GM19324 (cell line): ENCODE data around the gene ZNRF3.
"Not testable (repeated sequence)": the region's sequence is repeated elsewhere in the genome, so short reads cannot be mapped to it uniquely, and the experiment has no call there.

ENCODE experiments used
- ATAC-seq: cut with Tn5 transposase; IDR thresholded peaks from one replicate; pipeline ENCODE4 v1.9.1; 2021; ENCODE audit warnings: mild to moderate bottlenecking, moderate library complexity; ENCODE audit not compliant: unreplicated experiment, low FRiP score

Gene ZNRF3

DNA sequence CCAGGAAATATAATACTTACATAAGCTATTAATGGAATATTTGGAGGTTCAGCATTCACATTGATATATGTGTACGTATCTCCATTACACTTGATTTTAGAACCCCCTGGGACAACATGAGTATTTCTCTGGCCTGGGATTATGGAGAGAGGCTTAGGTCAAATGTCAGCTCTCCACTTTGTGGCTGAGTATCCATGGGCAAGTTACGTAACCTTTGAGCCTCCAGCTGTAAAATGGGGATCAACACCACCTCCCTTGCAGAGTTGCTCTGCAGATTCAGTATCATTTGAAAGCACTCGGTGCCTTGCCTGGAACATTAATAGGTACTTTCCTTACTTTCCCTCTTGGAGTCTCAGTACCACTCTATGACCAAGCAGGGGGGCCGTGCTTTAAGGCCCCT, 145.1 kb downstream of the ZNRF3 start:
- no peak for ATAC-seq

DNA sequence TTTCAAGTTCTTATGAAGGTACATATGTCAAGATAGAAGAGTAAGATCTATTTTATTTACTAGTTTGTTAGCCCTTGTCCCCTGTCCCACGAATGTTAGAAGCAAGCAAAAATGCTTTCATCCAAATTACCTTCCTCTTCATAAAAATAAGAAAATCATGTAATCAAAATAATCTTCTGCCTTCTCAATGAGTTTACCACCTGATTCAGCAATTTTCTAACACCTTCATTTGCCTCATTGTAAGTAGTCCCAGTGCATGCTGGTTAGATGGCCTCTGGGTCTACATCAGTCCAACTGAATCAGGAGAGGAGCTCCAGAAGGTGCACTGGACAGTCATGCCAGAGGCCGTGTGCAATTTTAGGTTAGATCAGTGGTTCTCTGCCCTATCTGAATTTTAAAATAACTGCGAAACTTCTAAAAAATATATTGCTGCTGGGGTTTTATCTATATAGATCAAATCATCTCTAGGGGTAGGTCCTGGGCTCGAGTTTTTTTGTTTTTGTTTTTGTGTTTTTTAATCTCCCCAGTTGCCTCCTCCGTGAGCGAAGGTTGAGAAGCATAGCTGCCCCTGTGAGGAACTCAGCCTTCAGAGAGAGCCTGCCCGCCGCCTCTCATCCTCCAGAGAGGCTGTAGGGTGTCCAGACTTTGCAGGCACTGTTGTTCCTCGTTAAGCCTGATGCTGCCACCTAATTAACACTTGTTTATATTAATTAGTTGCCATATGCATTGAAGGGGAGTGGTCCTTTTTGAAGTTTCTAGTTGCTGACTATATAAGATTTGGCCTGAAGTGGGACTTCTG, 146.0 kb downstream of the ZNRF3 start:
- ATAC-seq = no peak

DNA sequence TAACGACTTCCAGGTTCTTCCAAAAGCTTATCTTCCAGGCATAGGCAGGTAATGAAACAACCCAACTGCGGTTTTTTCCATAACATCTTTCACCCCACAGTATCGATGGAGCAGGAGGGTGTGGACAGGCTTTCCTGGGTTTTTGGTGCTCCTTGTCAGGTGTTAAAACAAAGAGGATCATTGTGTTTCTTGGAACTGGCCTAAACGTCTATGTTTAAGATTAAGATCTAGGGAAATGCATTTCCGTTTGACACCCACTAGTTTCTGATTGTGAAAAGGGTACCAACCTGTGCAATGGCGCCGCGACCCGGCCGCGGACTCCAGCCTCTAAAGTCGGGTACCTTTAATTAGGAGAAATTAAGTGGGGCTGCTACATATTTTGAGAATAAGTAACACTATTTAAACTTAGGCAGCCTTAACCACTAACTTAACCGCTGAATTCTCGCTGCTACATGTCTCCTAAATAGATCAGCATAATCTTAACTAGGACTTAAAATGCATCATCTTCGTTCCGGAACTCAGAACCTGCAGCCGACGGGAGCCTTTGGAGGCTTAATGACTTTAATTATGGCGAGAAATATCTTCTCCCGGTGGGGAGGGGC, 146.7 kb downstream of the ZNRF3 start:
- ATAC-seq = no peak

DNA sequence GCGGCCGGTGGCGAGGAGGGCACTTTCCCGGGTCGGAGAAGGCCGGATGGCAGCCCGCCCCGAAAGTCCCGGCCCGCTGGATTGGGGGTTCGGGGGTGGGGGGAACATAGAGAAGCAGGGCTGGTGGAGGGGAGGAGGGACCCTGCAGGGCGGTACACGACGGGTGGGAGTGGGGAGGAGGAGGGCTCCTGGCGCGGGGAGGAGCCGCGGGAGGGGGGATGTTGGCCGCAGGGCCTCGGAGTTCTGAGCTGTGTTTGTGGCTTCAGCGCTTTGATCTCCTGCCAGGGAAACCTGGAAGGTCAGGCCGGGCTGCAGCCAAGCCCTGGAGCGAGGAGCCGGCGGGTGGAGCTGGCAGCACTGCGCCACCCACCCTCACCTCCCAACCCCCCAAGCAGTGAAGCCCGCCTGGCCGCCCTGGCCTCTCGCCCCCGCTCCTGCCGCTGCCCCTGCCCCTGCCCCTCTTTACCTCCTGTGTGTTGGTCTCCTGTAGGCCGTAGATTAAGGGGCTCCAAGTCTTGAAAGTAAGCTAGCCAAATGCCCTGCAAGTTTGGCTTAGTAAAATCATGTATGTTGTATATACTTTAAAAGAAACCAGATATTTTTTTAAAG, 147.3 kb downstream of the ZNRF3 start:
- ATAC-seq = no peak

DNA sequence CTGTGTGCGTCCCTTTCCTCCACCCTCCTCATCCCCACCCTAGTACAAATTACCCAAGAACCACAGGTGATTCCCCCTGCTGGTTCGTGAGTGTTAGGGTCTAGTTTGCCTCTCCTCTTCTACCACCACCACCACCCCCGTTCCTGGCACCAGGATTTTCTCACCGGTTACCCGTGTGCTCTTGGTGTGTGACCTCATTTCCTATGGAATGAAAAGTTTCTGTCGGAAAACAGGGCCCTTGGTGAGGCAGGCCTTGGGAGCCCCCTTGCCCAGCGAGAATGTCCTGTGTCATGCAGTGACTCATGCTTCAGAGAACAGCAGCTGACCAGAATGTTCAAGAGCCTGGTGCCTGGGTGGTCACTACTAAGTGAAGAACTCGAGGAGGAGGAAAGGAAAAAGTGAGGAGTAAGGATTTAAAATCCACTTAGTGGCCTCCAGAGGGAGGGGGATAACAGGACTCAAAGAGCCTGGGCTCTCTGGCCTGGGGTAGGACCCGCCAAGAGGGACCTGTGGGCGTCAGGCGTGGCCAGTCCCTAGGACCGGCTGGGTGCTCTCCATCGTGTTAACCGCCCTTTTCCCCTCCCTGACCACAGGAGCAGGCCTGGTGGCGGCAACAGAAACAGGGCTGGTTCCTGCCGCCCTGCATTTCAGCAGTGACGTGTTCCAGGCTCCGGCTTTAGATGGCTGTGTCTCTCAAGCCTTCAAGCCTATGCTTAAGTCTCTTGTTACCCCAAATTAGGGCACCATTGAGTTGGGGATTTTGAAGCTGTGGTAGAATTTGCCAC, 148.0 kb downstream of the ZNRF3 start:
- ATAC-seq = no peak

DNA sequence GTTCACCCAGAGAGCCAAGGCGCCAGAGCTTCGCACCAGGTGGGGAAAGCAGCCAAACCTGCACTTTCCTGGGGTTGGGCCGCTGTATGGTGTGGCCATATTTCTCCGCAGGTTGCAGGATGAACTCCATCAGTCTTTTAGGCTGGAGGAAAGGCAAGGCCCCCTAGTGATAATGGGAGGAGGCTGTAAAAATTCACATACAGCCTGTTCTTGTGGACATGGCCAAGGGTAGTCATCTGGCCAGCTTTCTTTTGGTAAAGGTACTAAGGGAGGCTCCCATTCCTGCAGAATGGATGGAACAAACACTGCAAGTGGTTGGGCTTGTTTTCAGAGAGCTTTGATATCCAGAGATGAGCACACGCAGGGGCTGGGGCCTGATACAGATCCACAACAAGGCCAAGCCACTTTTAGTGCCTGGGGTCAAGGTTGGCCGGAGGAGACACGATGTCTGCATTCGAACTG, 148.7 kb downstream of the ZNRF3 start:
- ATAC-seq = no peak

DNA sequence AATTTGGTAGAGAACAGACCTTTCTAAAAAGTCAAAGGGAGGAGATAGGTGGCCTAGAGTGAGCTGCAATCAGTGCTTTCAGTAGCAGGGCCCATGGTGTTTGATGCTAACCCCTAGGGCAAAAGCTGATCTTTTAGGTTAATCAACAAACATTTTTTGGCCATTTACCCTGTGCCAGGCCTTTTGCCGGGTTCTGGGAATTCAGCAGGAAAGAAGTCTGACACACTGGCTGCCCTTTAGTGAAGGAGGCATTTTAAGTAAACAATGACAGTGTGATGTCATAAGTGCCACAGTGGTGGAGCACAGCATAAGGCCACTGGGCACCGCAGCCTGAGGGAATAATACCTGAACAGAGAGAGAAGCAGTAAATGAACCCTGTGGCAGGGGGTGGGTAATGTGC, 149.2 kb downstream of the ZNRF3 start:
- no peak for ATAC-seq

DNA sequence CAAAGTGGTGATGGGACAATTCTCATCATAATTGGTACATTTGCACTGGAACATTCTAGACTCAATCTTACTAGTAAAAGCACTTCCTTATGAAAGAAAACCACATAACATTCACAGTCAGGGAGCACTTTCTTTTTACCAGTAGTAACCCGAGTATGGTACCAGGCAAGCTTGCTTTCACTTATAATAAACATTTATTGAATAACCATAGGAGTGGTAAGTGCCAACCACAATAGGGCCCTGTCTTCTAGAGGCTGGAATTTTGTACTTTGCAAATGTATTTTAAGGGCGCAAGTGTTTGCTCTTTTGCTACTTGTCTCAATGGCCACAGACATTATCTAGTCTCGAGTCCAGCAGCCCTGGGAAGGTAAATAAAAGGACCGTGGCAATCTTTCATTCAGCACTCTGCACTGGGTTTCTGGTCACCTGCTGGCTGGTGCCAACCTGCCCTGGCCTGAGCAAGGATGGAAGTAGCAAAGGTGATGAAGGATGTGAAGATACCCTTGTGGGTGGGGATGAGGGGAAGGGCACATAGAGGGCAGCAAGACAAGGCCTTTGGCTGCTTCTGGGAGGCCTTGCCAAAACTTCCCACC, 154.1 kb downstream of the ZNRF3 start:
- no peak for ATAC-seq

DNA sequence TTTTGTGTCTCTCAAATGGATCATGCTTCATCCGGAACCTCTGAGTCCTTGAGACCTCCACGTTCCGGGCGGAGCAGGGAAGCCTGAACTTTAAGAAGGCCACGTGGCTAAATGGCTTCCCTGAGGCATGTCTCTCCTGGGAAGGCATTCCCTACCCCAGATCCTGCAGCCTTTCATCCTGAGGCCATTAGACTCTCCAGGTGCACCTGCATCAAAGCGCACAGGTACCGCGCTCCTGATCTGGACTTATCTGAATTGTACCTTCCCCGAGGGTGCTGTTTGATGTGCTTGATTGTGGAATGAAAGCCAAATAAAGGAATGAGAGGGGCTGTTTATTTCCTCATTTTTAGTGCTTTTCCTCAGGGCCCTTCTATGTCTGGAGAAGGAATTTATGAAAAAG, 155.8 kb downstream of the ZNRF3 start:
- no peak for ATAC-seq

DNA sequence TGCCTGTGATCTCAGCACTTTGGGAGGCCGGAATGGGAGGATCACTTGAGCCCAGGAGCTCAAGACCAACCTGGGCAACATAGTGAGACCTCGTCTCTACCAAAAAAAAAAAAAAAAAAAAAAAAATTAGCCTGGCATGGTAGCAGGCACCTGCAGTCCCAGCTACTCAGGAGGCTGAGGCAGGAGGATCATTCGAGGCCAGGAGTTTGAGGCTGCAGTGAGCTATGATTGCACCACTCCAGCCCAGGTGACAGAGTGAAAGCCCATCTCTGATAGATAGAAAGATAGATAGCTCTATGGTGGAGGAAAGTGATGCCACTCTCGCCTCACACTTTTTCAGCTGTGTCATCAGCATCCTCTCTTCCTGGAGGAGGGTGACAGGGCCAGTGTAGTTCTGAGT, 156.3 kb downstream of the ZNRF3 start:
- not testable (repeated sequence) for ATAC-seq

DNA sequence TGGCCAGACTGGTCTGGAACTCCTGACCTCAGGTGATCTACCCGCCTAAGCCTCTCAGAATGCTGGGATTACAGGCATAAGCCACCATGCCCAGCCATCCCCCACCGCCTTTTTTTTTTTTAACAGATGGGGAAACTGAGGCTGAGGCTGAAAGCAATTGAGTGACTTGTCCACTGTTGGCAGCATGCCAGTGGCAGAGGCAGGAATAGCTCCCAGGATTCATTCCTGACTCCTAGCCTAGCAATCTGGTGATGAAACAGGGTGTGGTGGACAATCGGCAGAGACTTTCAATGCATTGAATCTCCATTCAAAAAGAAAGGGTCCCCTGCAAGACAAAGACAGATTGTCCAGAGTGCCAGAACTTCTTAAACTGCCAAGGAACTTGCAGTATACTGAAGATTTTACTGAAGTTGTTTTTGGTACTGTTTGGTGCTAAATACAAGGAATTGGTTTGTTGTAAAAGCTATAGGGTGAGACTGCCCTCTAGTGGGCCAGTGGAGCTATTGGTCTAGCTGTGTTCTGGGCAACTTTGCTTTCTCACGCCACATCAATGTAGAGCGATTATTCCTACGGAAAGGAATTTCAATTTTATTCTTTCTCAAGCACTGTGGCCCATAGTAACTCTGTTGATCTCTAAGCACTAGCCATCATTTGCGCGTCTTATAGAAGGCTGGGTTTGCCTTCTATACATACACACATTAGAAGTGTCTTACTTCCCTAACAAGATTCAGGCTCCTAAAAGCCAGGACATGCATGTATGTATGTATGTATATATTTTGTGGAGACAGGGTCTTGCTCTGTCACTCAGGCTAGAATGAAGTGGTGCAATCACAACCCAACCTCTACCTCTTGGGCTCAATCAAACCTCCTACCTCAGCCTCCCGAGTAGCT, 157.3 kb downstream of the ZNRF3 start:
- ATAC-seq = no peak

DNA sequence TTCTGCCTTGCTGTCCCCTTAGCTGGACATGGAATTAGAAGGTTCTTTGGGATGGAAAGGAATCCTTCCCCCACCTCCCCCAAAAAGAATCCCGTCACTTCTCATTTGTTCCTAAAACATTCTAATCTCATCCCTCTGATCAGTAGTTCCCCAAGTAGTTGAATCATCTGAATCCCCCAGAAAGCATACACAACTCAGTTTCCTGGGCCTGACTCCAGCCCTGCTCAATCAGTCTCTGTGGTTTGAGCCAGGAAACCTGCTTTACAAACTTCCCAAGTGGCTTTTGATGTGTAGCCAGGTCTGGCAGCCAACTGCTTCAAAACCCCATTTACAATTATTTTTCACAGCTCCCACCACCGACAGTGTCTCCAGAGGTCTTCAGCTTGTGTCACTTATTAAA, 158.0 kb downstream of the ZNRF3 start:
- ATAC-seq = no peak

DNA sequence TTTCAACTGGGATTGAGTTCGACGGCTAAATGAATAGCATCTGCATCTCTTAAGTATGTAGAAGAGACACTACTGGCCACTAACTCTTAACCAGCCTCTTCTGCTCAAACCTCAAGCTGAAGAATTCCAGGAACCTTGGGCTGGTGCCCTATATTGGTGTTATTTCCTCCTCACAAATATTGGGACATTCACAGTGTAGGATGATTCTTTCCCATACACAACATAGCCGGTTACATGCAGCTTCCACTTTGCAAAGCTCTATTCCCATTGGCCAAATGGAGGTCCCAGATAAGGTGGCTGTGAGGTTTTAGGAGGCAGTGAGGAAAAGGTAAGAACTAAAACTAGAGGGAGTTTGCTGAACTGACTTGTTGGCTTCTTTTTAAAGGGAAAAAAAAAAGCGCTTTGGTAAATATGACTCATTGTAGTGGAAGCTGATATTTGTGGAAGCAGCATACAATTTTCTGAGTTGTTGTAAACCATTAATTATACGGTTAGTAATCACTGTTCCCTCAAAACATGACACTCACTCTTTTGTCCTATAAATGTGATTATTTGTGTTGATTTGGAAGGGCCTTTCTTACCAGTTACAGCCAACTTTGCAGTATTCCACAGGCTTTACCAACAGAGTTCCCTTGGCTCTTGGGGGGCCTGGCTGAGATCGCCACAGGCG, 160.7 kb downstream of the ZNRF3 start:
- no peak for ATAC-seq

DNA sequence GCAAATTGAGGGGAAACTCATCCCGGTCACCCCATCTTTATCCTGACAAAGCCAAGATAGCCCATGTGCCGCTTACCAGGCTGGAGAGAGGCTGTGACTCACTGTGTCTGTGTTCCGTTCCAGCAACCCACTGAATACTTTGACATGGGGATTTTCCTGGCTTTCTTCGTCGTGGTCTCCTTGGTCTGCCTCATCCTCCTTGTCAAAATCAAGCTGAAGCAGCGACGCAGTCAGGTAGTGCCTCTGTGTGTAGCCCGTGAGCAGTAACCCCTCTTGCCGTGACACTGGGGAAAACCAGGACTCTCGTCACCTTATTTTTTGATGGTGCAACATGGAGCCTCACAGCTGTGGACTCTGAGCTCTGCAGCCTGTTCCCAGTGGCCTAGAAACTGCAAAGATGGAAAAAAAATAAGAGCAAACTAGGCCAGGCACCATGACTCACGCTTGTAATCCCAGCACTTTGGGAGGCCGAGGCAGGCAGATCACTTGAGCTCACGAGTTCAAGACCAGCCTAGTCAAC, 161.3 kb downstream of the ZNRF3 start:
- ATAC-seq = no peak

DNA sequence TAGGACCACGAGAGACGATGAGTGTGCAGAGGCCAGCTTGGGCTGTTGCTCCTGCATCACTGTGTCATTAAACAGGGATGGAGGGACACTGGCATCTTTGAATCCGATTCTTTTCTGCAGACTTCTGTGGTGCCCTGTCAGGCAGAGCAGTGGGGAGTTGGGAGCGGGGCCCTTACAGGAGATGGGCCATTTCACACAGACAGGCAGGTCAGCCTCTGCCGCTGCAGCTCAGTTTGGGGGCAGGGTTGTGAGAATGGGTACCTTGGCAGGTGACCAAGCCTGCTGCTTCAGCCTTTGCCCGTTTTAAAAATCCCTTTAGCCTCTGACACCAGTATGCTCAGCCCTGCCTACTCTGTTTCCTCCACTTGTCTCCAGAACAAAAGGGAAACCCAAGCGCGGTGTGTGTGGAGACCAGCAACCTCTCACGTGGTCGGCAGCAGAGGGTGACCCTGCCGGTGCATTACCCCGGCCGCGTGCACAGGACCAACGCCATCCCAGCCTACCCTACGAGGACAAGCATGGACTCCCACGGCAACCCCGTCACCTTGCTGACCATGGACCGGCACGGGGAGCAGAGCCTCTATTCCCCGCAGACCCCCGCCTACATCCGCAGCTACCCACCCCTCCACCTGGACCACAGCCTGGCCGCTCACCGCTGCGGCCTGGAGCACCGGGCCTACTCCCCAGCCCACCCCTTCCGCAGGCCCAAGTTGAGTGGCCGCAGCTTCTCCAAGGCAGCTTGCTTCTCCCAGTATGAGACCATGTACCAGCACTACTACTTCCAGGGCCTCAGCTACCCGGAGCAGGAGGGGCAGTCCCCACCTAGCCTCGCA, 165.7 kb downstream of the ZNRF3 start:
- ATAC-seq = no peak

DNA sequence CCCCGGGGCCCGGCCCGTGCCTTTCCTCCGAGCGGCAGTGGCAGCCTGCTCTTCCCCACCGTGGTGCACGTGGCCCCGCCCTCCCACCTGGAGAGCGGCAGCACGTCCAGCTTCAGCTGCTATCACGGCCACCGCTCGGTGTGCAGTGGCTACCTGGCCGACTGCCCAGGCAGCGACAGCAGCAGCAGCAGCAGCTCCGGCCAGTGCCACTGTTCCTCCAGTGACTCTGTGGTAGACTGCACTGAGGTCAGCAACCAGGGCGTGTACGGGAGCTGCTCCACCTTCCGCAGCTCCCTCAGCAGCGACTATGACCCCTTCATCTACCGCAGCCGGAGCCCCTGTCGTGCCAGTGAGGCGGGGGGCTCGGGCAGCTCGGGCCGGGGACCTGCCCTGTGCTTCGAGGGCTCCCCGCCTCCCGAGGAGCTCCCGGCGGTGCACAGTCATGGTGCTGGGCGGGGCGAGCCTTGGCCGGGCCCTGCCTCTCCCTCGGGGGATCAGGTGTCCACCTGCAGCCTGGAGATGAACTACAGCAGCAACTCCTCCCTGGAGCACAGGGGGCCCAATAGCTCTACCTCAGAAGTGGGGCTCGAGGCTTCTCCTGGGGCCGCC, 166.4 kb downstream of the ZNRF3 start:
- ATAC-seq = no peak

DNA sequence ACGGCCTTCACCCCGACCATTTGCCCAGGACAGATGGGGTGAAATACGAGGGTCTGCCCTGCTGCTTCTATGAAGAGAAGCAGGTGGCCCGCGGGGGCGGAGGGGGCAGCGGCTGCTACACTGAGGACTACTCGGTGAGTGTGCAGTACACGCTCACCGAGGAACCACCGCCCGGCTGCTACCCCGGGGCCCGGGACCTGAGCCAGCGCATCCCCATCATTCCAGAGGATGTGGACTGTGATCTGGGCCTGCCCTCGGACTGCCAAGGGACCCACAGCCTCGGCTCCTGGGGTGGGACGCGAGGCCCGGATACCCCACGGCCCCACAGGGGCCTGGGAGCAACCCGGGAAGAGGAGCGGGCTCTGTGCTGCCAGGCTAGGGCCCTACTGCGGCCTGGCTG, 167.1 kb downstream of the ZNRF3 start:
- ATAC-seq = no peak
